HG03060 (cell line): ENCODE data around the gene RAMACL.

Source experiments
- ATAC-seq: cut with Tn5 transposase; IDR thresholded peaks from one replicate; pipeline ENCODE4 v1.9.1; 2021; ENCODE audit warnings: low read depth, moderate number of reproducible peaks; ENCODE audit not compliant: unreplicated experiment

The RAMACL gene

DNA sequence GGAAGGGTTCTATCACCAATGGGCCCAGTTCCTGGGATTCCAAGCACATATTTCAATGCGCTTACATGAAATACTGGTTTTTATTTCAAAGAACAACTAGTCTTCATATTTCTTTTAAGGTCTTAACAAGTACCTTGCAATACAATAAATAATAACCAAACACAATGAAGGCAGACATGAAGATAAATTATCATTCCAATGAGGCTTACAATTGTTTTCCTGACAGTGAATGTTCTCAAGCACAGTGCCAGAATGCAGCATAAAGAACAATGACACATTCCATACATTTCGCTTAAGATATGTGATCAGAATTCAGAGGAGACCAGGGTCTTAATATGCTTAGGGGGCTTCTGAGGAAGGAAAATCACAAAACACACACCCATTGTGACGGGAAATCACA, 26.3 kb downstream of the RAMACL start:
- ATAC-seq: no peak

DNA sequence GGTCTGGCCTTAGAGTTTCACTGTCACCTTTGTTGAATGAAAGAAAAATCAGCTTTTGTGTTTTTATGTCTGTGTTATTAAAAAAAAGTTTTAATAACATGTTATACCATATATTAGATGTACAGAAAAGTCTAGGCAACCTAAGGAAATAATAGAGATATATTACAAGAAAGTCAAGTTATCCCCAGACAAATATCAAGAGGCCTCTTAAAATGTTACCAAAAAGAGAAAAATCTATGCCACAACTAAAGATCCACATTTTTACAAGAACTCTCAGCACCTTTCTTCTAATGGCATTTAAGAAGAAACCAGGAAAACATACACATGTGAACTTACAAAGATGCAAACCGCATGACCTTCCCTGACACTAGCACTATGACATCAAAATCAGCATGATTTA, 26.8 kb downstream of the RAMACL start:
- no peak for ATAC-seq

GRCh38 chr6:166559211-166559610, 27.3 kb downstream of the RAMACL start:
- ATAC-seq: no peak

DNA sequence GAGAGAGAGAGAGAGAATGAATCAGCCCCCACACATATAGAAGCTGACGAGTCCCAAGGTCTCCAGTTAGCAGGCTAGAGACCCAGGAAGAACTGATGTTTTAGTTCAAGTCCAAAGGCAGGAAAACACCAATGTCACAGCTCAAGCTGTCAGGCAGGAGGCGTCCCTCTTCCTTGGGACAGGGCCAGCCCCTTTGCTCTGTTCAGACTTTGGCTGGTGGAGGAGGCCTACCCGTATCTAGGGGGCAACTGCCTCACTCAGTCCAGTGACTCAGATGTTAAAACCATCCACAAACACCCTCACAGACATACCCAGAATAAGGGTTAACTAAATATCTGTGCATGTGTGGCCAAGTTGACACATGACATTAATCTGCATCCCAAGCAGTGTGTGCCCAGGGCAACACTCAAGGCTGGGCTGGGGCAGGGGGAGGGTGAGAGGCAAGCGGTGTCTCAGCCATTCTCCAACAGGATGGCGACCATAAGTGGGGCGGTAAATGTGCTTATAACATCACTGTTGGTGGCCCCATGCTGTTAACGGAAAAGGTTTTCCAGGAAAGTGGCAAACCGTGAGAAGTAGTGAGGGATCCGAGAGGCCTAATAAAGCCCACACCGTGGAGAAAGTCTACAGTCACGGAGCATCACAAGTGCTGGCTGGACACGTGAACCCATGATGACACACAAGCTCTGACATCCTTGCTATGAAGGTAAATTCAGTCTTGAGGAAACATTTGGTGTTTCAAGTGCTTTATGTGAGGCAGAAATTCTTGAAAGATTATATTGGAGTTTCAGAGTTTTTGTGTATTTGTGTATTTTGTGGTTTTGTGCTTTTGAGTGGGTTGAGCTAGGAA, 28.1 kb downstream of the RAMACL start:
- no peak for ATAC-seq

DNA sequence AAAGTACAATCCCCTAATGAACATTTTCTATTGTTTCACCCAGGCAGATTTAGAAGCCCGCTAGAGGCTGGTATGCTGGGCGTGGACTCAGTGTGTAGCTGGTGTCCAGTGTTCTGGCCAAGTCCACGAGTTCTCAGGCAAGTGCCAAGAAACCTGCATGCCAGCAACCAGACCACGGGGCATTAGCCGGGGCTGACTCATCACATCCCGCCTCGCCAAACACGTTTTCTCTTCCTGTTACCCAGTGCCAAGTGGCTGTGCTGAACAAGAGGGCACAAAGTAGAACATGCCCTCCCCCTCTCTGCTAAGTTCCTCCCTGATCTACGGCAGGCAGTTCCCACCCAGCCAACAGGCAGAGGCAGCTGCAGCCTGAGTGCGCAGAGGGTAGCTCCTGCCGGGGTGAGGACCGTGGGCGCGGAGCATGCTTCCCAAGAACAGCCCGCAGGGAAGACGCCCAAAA, 29.6 kb downstream of the RAMACL start:
- ATAC-seq: no peak

- ATAC-seq: no peak
Observed at GRCh38 chr6:166556336-166556735, 30.1 kb downstream of the RAMACL start.

GRCh38 chr6:166555086-166555485, 31.4 kb downstream of the RAMACL start:
- no peak for ATAC-seq

DNA sequence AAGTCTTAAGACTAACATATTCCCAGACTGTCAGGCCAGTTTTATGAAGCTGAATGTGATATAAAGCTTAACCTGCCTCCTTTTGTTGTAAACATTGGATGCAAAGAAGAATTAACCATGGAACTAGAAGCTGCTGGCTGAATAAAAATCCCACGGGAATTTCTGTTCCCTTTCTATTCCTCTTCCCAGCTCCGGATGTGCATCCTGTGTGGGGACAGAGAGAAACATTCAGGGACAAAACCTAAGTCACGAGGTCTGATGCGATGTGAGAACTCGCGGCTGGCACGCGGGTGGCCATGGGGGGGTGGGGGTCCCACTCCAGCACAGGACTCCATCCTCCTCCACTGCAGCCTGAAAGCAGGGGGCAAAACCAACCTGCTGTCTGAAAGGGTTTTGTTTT, 32.2 kb downstream of the RAMACL start:
- ATAC-seq: no peak

GRCh38 chr6:166553563-166554271, 32.8 kb downstream of the RAMACL start:
- ATAC-seq: no peak

- no peak for ATAC-seq
Observed at GRCh38 chr6:166552600-166552999, 33.9 kb downstream of the RAMACL start.

DNA sequence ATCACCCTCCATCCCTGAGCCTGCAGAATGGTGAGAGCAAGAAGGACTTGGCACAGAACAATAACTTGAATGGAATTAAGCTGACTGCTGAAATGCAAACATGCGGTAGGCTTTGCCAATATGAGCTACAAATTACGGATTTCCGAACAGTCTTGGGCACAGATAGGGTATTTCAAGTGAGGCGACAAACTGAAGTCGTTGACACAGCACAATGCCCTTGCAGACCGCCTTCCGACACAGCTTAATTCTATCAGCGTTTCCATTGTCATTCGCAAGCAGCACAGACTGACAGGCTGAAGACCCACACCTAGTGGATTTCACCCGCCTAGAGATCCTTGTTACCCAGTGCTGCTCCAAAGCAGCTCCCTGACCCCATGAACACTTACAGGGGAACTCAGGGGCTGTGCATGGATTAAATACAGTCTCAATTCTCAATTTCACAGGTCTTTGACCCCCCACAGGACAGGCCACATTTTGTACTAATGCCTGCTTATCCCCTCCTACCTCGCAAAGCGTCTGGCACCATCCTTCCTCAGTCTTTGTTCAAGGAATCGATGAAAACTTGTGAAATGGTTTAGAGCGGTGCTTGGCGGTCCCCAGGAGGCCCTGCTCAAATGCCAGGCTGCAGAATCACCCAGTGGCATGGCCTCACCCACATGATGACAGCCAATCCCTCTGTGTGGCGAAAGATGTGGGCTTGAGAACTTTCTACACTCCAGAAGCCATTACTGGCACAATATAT, 34.6 kb downstream of the RAMACL start:
- ATAC-seq: no peak

- no peak for ATAC-seq
Observed at GRCh38 chr6:166546653-166547052, 39.8 kb downstream of the RAMACL start.

DNA sequence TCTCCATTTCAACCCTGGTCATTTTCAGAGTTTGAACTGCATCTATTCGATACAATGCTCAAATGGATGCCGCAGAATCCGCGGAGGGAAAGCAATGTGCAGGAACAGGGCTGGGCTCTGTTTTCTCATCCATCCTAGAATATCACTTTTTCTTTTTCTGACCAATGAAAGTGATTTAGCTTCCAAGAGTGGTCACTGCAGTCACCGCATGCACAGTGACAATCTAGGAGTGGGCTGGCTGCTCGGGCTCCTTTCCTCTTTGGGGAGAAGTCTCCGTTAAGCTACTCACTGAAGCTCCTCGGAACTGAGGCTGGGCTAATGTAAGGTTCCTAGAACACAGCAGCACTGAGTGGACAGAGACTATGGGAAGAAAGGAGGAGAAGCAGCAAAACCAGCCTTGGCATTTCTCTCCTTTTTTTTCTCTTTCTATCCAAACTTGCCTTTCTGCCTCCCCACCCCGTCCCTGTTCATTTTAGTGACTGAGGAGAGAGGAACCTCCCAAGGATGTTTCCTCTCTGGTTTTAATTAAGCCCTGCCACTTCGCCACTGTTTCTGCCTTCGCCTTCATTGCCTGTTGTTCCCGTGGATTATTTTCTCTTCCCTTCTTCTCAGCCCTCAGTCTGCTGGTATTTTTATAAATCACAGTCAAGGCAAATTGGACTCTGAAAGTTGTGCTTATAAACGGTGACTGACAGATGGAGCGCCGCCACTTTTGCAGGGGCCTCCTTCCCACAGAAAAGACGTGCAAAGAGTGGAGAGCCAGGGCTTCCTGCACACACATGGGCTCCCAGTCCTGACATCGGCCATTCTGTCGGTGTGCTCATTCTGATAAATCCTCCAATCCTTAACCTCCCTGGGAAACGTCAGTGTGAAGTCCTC, 41.1 kb downstream of the RAMACL start:
- ATAC-seq: no peak

- ATAC-seq: no peak
Observed at GRCh38 chr6:166544296-166544605, 42.2 kb downstream of the RAMACL start.

- no peak for ATAC-seq
Observed at GRCh38 chr6:166543603-166544295, 42.7 kb downstream of the RAMACL start.

DNA sequence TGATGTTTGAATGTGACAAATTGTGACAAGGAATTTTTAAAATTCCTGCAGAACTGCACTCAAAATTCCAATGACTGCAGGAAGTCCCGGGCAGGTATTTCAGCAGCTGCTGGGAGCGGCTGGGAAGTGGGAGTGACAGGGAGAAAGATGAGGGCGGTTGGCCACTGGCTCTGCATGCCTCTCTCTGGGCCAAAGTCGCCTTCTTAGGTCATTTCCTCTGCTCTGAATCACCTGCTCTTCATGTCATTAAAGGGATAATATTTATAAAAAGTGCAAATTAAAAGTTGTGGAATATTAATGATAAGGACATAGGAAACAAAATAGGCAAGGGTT, 43.9 kb downstream of the RAMACL start:
- ATAC-seq: no peak

DNA sequence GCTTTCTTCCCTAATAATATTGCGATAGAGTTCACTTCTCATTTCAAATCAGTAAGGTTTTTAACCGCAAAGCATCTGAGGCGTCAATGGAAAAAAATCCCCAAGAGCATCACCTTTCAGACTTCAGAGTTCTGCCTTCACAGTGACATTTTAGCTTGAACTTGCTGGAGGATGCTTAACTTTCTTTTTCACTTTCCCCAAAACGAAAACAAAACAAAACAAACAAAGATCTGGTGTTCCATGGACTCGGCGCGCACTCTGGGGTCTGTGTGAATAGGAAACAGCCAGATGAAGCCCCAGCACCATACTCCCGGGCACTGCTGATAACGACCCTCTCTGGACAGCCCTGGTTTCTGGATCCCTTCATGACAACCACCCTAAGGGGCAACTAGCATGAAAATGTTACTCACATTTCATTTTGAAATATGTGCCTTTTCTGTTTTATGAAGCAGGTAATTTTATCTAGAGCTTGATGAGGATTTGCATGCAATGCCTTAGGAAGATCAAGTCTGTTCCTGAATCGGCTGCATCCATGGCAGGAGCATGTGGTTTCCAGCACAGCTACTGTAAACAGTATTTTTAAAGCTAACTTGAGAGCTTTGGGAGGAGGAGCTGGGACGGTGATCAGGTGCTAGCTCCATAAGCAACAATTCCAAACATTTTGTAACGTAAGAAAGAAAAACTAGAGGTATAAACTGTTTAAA, 44.5 kb downstream of the RAMACL start:
- no peak for ATAC-seq

DNA sequence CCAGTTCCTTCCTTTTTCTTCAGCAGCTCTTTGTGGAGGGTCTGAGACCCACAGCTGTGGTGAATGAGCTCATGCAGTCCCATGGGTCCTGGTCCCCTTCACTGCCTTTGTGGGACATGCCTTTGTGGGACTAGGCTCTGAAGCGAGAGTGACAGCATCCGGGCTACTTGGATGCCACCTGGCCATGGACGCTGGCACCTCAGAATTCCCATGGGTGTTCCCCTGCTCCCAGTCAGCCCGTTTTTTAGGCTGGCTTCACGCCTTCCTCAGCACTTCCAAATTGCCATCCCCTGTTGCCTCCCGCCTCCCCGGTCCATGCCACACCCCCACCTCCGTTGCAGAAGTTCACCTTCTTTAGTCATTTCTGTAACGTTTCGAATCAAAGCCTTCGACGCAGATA, 45.1 kb downstream of the RAMACL start:
- no peak for ATAC-seq

- ATAC-seq: peak; percentile 93
Observed at GRCh38 chr6:166540631-166541331, 45.7 kb downstream of the RAMACL start.
